KG1 (cell line): ENCODE data around the gene ABCD1.

Experiments used
- DNase-seq: peaks from one replicate; lab custom pipeline; 2025; lab: John Stamatoyannopoulos, UW

Gene ABCD1

DNA sequence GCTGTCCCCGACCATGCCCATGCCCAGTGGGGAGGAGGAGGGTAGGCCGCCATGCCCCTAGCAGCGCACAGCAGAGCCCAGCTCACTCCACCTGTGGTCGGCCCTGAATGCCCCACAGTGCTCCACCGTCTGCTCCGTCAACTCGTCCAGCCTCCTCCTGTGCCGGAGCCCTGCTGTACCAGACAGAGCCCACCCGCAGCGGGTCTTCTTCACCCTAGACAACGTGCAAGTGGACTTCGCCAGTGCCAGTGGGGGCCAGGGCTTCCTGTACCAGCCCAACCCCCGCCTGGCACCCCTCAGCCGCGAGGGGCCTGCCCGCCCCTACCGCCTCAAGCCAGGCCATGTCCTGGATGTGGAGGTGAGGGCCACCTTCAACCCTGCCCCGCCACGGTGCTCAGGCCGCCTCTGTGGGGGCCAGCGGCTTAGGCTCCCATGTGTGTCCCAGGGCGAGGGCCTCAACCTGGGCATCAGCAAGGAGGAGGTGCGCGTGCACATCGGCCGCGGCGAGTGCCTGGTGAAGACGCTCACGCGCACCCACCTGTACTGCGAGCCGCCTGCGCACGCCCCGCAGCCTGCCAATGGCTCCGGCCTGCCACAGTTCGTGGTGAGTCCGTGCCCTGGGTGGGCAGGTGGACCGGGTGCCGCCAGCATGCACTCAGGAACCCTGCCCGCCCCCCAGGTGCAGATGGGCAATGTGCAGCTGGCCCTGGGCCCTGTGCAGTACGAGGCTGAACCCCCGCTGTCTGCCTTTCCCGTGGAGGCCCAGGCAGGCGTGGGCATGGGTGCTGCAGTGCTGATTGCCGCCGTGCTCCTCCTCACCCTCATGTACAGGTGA, 49.3 kb downstream of the ABCD1 start:
- DNase-seq, result no peak

DNA sequence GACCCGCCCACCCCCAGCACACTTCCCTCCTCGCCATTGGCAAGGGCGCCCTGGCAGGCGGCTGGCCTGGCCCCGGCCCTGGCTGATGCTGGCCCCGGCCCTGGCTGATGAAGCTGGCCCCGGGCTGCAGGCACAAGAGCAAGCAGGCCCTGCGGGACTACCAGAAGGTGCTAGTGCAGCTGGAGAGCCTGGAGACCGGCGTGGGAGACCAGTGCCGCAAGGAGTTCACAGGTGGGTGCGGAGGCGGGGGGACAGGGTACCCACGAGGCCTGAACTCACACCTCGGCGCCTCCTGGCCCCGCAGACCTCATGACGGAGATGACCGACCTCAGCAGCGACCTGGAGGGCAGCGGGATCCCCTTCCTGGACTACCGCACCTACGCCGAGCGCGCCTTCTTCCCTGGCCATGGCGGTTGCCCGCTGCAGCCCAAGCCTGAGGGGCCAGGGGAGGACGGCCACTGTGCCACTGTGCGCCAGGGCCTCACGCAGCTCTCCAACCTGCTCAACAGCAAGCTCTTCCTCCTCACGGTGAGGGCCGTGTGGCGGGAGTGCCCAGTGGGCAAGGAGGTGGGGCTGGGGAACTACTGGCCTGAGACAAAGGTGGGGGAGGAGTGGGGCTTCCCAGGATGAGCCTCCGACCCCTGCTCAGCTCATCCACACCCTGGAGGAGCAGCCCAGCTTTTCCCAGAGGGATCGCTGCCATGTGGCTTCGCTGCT, 50.1 kb downstream of the ABCD1 start:
- DNase-seq, result no peak

DNA sequence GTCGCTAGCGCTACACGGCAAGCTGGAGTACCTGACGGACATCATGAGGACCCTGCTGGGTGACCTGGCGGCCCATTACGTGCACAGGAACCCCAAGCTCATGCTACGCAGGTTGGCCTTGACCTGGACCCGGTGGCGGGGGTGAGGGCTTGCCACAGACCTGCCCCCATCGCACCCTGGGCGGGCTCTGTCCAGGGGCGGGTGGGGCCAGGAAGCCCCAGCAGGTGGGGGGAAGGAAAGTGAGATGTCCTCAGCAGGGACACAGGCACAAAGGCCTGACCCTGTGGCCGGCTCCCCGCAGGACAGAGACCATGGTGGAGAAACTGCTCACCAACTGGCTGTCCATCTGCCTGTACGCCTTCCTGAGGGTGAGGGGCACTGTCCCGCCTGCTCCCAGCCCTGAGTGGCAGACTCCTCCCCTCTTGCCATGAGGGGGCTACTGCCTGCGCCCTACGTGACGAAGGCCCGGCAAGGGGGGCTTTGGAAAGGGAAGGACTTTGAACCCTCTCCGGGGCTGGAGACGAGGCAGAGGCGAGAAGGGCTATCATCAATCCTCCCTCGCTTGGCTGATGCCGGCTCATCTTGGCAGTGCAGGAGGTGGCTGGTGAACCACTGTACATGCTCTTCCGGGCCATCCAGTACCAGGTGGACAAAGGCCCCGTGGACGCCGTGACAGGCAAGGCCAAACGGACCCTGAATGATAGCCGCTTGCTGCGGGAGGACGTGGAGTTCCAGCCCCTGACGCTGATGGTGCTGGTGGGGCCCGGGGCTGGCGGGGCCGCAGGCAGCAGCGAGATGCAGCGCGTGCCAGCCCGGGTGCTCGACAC, 50.9 kb downstream of the ABCD1 start:
- DNase-seq, result no peak

DNA sequence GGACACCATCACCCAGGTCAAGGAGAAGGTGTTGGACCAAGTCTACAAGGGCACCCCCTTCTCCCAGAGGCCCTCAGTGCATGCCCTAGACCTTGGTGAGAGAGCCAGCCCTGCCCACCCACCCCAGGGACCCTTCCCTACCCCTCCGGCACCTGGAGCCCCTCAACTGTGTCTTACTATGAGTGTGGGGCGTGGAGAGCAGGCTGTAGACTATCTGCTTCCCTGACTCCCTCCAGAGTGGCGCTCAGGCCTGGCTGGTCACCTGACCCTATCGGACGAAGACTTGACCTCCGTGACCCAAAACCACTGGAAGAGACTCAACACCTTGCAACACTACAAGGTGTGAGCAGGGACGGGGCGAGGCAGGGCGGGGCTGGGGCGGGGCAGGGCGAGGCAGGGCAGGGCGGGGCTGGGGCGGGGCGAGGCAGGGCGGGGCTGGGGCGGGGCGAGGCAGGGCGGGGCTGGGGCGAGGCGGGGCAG, 51.5 kb downstream of the ABCD1 start:
- DNase-seq, result no peak

DNA sequence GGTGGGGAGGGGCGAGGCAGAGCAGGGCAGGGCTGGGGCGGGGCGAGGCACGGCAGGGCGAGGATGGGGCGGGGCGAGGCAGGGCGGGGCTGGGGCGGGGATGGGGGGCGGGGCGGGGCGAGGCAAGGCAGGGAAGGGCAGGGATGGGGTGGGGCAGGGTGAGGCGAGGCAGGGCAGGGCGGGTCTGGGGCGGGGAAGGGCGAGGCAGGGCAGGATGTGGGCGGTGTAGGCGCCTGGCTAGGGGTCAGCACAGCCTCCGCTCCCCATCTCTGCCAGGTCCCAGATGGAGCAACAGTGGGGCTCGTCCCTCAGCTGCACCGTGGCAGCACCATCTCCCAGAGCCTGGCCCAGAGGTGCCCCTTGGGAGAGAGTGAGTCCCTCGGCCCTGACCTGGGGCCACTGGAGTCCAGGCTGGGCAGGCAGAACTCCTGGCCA, 52.0 kb downstream of the ABCD1 start:
- DNase-seq, result no peak

DNA sequence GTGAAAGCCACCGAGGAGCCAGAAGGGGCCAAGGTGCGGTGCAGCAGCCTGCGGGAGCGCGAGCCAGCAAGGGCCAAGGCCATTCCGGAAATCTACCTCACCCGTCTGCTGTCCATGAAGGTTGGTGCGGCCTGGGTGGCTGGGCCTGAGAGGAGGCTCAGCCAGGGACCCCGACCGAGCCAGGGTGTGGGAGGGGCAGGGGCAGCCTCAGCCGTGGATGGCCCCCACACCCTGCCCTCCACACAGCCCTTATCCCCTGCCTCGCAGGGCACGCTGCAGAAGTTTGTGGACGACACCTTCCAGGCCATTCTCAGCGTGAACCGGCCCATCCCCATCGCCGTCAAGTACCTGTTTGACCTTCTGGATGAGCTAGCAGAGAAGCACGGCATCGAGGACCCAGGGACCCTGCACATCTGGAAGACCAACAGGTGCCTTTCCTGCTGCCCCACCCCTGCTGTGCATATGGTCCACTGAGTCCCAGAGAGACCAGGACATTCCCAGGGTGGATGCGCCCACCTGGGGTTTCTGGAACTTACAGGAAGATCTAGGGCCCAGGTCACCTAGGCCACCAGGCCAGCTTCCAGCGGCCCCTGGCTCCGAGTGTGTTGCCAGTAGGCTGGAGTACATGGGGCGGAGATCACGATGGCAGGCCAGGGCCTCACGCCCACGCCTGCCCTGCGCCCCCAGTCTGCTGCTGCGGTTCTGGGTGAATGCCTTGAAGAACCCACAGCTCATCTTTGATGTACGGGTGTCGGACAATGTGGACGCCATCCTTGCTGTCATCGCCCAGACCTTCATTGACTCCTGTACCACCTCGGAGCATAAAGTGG, 52.8 kb downstream of the ABCD1 start:
- DNase-seq, result no peak

DNA sequence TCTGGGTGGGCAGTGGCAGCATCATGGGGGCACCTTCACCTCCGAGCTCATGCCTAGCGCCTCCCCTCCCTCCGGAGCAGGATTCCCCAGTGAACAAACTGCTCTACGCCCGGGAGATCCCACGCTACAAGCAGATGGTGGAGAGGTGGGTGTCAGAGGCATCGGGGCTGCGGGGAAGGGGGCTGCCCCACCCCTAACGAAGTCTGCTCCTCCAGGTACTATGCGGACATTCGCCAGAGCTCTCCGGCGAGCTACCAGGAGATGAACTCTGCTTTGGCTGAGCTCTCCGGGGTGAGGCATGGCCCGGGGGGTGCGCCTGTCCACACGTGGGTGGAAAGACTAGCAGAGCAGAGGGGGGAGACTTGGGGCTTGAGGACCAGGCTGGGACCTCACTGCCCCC, 53.5 kb downstream of the ABCD1 start:
- DNase-seq, result no peak

DNA sequence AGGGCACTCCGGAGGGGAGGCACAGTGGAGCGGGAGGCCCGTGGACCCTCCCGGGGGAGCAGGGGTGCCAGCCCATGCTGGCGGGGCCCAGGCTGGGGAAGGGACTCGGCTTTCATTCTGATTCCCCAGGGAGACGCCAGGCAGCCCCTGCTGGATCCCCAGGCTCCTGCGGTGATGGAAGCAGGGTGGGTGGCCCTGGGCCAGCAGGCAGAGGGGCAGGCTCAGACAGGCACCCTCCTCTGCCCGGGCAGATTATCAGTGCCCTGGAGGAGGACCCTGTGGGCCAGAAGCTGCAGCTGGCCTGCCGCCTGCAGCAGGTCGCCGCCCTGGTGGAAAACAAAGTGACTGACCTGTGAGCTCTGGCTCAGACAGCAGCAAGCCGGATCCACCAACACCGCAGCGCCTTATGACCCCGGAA, 54.0 kb downstream of the ABCD1 start:
- no peak for DNase-seq

DNA sequence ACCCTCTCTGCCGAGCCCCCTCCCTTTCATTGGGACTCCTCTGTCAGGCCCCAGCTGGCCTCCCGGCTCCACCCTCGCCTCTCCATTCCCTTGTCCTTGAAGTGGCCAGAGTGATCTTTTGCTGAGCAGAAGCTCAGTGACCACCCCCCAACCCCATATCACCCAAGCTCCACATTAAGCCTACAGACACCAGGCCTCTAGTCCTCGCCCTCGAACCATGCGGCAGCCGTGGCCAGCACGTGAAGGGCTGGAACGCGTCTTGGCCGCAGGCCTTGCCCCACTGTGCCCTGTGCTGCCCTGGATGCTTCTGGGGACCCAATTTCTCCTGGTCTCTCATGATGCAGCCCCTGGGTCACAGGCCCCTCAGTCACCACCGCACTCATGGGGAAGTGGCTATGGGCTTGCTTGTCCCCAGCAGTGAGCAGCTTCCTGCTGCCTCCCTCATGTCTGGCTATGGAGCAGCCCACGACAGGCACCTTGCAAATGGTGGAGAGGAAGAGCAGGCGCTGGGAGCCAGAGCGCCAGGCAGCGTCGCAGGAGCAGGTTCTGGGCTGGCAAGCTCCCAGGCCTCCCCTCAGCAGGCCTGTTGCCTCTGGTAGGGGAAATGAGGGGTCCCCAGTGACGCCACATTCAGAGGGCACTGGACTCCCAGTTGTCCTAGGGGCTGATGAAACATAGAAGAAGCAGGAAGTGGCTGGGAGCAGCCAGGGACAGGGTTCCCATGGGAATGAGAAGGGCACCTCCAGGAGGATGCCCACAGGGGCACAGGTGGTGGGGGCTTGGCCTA, 55.4 kb downstream of the ABCD1 start:
- no peak for DNase-seq

DNA sequence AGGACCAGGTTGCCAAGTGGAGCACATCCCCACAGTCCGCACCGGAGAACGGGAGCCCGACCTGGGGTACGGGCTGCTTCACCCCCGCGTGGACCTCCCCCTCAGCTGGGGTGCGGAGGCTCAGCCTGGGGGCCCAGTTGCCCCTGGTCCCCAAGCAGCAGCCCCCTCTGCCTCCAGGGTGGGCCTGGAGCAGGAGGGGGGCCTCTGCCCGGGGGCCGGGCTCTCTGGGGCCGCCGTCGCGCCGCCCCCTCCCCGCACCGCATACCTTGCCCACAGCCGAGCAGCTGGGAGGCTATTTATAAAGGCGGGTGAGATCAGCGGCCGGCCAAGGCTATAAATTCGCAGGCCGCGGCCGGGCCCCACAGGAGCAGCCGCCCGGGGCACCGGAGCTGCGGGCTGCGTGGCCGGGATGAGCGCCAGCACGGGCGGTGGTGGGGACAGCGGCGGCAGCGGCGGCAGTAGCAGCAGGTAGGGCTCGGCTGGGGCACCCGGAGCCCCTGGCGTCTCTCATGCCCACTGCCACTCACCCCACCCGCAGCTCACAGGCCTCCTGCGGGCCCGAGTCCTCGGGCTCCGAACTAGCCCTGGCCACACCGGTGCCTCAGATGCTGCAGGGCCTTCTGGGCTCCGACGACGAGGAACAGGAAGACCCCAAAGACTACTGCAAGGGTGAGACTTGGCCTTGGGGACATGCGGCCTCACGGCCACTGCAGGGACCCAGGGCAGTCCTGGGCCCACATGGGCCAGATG, 56.2 kb downstream of the ABCD1 start, which contains the start of gene SRPK3:
SRPK3 (plus strand) TSS at position 364 of the 750 bp plus-strand sequence; CDS start at position 410, 46 bp downstream.
- no peak for DNase-seq

DNA sequence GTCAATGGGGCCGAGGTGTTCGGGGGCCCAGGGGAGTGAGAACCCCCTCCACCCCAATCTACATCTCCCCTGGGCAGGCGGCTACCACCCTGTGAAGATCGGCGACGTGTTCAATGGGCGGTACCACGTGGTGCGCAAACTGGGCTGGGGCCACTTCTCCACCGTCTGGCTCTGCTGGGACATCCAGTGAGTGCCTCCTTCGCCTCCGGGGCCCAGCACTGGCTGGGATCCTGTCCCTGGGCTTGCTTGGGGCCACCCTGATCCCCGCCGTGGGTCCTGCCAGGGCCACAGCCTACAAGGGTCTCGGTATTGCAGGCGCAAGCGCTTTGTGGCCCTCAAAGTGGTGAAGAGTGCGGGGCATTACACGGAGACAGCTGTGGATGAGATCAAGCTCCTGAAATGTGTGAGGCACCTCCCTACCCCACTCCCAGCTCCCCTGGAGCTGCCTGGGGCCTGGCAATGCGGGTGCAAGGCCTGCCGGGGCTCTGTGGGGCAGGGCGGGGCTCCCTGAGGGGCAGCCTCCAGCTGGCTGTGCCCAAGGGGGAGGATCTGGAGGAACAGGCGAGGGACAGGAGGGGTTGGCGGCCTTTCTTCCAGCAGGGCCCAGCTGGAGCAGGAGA, 56.9 kb downstream of the ABCD1 start:
- no peak for DNase-seq

DNA sequence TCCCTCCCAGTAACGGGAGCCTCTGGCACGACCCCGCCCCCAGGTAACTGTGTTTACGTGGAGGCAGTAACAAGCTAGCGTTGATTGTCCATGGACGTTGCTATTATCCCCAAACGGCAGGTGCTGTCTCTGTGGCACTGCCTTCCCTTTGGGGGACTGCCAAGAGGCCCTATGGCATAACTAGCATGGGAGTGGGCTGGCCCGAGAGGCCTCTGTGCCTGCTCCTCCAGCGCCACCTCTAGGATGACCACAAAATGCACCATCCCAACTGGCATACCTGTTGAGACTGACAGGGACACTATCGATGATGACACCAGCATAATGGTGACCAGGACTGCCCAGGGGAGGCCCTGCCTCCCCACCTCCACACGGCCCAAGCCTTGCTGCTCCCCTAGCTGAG, 57.7 kb downstream of the ABCD1 start:
- DNase-seq, result no peak

DNA sequence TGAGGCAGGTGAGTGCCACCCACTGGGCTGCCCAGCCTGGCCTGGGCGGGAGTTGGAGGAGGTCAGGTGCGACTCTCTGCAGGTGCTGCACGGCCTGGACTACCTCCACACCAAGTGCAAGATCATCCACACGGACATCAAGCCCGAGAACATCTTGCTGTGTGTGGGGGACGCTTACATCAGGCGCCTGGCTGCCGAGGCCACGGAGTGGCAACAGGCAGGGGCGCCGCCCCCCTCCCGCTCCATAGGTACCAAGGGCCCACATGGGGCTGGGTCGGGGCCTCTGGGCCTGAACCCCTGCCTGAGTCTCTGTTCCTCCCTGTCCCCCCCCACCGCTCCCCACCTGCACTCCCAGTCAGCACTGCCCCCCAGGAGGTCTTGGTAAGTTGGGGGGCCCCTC, 58.2 kb downstream of the ABCD1 start:
- no peak for DNase-seq

DNA sequence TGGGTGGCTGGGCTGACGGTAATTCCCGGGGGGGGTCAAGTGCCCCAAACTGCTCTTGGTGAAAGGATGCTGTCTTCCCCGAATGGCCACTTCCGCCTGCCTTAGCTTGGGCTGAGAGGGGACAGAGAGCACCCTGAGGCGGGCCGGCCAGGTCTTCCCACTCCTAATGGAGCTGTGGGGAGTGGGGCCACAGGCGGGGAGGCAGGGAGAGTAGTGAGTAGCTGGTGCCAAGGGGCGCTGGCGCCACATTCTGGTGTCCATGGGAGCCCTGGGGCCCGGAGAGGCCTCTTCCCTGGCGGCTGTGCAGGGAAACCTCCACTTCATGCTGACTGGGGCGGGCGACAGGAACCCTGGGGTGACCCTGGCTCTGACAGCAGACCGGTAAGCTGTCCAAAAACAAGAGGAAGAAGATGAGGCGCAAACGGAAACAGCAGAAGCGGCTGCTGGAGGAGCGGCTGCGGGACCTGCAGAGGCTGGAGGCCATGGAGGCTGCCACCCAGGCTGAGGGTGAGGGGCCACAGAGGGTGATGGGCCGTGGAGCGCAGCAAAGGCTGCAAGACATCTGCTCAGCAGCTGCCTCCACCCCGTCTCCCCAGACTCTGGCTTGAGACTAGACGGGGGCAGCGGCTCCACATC, 58.8 kb downstream of the ABCD1 start:
- DNase-seq, result no peak

DNA sequence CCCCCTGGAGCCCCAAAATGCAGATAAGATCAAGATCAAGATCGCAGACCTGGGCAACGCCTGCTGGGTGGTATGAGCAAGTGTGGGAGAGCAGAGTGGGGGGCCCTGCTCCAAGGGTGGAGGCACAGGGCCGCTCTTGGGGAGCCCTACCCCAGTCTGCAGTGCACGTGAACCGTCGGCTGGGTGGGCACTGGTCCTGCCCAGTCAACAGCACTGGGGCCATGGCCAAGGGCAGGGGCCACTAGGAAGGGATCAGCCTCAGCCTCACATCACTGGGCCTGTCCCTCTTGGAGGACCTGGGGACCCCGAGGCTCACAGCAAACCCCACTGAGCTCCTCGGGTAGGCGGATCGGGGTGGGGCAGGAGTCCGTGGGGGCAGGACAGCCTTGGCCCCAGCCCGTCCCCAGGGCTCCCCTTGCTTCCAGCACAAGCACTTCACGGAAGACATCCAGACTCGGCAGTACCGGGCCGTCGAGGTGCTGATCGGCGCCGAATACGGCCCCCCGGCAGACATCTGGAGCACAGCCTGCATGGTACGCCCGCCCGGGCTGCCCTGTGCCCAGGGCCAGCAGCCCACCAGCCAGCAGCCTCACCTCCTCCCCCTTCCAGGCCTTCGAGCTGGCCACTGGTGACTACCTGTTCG, 59.8 kb downstream of the ABCD1 start:
- no peak for DNase-seq

DNA sequence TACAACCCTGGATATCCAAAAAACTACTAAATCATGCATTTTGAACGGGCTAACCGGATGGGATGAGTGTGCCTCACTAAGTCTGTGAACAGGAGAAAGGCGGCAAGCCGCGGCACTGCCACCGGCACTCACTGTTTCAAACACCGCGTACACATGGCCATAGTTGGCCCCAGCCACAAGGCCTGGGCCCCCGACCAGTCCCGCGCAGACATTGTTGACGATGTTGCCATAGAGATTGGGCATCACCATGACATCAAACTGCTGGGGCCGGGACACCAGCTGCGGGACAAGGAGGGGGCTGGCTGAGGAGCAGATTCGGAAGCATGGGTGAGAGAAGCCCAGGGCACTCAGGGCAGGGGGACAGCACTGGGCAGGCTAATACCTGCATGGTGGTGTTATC, 62.0 kb downstream of the ABCD1 start:
- DNase-seq, result no peak

DNA sequence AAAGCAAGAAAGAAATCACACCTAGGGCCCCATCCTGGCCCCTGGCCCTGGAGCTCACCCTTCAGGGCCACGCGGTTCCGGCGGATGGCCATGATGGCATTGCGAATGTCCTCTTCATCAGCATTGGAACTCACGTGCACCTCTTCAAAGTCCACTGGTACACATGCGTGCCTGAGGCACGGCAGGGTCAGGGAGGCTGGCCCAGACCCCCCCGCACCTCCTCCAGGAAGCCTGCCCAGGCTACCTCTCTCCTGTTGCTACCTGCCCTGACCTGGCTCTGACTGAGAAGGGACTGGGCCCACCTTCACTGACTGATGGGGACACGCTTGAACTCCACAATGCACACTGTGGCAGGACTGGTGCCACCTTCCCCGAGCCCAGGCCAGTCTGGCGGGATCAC, 65.0 kb downstream of the ABCD1 start:
- DNase-seq, result no peak

DNA sequence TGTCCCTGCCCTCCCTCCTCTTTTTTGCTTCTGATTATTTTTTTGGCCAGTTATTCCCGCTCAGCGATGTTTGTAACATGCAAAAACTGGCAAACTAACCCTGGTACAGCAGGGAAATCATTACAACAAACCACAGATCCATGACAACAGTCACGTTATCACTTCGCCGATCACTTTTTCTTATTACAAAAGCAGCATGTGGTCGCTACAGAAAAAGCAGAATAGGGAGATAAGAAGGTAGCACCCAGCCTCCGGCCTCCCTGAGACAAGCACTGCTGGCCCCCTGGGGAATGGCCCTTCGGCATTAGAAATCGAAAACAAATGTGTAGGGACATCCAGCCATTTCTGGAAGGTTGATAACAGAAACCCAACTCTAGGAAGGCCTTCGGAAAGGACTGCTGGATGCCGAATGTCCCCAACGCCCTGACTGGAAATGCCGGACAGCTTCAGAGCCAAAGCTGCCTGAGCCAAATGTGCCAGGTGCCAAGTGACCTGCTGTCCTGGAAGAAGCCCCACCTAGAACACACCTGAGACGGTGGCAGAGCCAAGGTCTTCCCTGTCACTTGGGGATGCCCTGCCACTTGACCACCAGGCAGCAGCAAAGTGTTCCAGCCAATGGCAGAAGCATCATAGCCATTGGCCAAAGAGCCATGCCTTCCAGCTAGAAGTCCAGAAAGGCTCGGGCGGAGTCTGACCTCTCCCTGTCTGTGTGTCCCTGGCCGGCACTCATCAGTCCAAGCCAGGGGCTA, 66.6 kb downstream of the ABCD1 start:
- DNase-seq, result no peak
